GM21381 (cell line): ENCODE measurements around the gene SUN1.
"Not testable (repeated sequence)": the region's sequence is repeated elsewhere in the genome, so short reads cannot be mapped to it uniquely, and the experiment has no call there.

Source experiments
- ATAC-seq: cut with Tn5 transposase; IDR thresholded peaks from one replicate; pipeline ENCODE4 v1.9.1; 2021; ENCODE audit warnings: mild to moderate bottlenecking, moderate library complexity; ENCODE audit not compliant: unreplicated experiment

SUN1 gene, protein sequence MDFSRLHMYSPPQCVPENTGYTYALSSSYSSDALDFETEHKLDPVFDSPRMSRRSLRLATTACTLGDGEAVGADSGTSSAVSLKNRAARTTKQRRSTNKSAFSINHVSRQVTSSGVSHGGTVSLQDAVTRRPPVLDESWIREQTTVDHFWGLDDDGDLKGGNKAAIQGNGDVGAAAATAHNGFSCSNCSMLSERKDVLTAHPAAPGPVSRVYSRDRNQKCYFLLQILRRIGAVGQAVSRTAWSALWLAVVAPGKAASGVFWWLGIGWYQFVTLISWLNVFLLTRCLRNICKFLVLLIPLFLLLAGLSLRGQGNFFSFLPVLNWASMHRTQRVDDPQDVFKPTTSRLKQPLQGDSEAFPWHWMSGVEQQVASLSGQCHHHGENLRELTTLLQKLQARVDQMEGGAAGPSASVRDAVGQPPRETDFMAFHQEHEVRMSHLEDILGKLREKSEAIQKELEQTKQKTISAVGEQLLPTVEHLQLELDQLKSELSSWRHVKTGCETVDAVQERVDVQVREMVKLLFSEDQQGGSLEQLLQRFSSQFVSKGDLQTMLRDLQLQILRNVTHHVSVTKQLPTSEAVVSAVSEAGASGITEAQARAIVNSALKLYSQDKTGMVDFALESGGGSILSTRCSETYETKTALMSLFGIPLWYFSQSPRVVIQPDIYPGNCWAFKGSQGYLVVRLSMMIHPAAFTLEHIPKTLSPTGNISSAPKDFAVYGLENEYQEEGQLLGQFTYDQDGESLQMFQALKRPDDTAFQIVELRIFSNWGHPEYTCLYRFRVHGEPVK

DNA sequence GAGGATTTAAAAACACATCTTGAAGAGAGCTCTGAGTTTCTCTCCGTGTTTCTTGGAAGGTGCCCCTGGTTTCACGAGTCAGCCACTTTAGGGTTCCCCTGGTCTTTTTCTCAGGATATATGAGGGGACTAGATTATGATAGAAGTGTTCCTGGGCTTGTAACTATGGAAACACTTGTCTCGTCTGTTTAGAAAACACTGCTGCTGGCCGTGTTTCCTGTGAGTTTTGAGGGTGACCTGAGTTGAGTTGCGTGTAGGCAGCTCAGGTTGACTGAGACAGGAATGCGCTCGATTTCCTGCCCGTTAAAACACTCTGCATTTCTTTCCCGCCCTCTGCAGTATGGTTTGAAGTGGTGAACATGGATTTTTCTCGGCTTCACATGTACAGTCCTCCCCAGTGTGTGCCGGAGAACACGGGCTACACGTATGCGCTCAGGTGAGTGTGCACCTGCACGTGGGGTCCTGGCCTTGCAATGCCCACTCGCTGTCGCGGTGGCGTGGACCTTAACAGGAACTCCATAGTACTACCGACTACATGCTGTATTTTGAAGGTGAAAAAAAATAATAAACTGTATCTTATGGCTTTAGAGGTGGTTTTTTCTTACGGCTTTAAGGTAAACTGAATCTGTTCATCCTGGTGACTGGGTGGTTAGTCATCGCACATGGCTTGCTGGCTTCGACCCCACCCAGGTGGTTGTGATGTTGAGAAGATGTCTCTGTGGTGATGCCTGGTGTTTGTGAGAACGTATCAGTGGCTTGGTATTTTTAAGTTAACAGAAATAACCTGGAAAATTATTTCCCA lies at the start of gene SUN1:
TSS of gene SUN1 (plus strand) at position 310 of the 801 bp plus-strand sequence. CDS start at position 359, 49 bp downstream.
- ATAC-seq: peak; percentile 47

DNA sequence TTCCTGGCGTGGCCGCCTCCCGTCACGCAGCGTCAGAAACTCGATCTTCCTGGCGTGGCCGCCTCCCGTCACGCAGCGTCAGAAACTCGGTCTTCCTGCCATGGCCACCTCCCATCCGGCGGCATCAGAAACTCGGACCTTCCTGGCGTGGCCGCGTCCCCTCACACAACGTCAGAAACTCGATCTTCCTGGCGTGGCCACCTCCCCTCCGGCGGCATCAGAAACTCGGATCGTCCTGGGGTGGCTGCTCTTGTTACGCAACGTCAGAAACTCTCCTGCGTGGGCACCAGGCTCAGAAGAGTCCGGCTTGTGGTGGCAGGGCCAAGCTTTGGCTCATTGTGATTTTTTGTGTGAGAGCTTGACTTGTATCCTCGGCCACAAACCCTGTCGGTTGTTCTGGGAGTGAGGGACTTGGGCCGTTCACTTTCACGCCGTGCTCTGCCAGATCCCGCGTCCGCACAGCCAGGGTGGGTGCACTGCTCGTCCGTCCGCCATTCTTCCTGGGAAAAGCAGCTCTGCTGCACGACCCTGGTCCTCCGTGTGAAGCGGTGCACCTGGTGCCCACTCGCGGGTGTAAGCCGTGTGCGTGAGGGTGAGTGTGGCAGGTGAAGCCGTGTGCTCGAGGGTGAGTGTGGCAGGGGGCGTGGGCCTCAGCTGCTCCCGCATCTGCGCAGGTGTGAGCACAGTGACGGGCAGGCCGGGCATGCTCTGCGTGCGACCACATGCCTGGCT lies 49.4 kb upstream of the SUN1 start:
- no peak for ATAC-seq

DNA sequence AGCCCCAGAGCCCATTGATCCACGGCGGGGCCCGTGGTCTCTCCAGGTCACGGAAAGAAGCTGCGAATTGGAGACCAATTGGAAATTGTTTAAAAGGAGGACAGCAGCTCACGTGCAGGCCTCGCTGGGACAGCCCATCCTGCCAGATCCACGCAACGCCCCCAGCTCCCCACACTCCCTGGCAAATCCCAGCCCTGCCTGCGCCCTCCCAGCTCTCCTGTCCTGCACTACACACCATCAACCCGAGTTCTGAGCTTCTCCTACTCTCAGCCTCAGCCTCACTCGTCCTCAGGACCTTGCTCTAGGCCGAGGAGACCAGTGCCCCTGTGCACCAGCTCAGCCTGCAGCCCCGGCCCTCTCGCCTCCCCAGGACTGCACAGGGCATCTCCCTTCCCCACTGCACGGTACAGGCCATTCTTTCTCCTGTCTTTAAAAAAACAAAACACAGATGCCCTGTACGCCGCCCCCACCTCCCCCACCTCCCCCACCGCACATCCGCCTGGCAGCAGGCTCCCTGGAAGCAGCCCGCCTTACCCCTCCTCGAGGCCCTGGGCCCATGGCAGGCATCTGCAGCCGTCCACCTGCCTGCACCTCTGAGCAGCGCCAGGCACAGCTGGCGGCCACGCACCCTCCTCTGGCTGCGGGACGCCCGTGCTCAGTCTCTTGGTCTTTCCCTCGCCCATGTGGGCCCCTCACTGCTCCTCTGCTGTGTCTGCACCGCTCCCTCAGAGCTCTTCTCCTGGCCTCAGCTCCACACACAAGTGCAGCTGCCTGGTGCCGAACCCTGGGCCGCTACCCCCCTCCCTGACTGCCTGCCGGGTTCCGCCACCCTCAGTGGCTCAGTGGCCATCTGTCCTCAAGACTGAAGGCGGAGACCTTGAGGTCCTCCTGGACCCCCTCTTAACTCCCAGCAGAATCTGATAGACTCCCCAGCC lies 48.5 kb upstream of the SUN1 start:
- ATAC-seq: no peak

DNA sequence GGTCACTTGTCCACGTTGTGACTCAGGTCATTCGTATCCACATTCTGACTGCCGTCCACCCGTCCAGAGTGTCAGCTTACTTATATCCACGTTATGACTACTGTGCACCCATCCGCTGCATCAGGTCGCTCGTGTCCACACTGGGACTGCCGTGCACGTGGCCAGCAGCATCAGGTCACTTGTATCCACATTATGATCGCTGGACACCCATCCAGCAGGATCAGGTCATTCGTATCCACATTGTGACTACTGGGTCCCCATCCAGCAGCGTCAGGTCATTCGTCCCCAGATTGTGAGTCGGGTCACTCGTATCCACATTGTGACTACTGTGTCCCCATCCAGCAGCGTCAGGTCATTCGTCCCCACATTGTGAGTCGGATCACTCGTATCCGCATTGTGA lies 47.3 kb upstream of the SUN1 start:
- no peak for ATAC-seq

DNA sequence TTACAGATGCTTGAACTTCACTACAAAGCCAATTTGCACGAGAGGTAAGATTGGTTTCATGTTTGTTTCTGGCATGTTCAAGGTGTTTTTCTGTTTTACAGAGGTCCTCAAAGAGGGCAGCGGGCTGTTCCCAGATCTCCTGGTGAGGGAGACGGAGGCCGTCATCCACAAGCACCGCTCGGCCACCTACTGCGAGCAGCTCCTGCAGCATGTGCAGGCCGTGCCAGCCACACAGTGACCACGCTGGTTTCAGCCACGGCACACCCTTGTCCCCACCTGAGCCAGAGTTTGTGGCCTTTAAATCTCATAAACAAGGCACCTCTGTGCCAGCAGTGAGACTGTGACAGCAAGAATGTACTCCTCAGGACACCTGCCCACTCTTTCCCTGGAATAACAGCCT lies 46.9 kb upstream of the SUN1 start:
- ATAC-seq: no peak

DNA sequence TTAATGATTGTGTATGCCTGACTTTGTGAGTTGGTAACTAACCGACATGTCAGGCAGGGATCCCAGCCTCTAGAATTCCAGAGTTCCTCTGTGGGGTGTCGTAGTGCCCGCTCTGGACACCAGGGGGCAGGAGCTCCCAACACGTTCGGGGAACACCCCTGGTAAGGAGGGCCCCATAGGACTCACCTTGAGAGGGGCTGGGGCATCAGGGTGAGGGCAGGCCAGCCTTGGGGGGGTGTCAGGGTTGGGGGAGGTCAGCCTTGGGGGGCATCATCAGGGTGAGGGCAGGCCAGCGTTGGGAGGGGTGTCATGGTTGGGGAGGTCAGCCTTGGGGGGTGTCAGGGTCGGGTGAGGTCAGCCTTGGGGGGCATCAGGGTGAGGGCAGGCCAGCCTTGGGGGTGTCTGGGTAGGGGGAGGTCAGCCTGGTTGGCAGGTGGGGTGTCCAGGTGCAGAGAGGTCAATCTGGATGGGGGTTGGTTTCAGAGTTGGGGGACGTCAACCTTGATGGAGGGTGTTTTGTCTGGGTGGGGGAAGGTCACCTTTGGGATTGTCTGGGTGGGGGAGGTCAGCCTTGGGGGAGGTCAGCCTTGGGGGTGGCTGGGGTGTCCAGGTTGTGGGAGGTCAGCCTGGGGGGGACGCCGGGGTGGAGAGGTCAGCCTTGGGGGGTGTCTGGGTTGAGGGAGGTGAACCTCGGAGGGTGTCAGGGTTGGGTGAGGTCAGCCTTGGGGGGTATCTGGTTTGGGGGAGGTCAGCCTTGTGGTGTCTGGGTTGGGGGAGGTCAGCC lies 45.6 kb upstream of the SUN1 start:
- no peak for ATAC-seq

DNA sequence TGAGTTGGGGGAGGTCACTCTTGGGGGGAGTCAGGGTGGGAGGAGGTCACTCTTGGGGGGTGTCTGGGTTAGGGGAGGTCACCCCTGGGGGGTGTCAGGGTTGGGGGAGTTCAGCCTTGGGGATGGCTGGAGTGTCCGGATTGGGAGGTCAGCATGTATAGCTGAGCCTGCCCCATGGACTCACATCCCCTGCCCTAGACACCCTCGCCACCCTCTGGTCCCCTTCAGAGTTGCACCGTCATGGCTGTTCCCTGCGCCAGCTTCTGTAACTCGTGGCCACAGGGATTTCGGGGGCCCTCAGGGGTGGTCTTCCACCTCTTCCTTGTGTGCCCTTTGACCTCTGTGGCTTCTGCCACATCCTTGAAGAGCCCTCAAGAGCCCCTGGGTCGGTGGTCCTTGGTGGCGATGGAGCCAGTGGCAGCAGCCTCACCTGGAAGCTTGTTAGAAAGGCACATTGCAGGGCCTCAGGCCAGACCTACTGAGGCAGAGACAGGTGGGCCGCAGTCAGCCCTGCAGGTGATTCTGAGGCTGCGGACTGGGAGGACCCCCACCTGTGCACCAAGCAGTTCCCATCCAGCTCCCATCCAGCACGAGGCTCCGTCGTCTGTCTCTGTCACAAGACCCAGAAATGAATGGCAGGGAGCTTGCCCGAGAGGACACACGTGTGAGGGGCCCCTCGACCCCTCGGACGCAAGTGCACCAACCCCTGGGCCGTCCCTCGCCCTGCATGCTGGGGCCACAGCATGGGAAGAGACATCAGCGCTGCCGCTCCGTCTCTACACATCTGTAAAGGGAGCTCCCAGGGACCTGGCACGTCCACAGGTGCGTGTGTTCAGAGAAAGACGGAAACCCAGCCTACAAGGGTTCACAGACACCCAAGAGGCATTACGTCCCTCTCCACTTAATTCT lies 44.7 kb upstream of the SUN1 start:
- ATAC-seq: no peak

DNA sequence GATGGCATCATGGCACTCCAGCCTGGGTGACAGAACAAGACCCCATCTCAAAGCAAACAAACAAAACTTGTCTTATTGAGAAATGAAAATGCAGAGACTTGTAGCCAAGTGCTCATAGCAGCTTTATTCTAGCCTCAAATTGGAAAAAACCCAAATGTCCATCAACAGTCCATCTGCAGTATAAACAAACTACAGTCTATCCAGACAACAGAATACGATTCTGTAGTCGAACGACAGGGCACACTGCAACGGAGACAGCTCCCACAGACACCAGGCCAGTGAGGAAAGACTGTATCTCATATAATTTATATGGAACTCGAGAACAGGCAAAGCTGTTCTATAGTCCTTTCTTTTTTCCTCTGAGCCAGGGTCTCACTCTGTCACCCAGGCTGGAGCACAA lies 40.8 kb upstream of the SUN1 start:
- ATAC-seq: no peak

DNA sequence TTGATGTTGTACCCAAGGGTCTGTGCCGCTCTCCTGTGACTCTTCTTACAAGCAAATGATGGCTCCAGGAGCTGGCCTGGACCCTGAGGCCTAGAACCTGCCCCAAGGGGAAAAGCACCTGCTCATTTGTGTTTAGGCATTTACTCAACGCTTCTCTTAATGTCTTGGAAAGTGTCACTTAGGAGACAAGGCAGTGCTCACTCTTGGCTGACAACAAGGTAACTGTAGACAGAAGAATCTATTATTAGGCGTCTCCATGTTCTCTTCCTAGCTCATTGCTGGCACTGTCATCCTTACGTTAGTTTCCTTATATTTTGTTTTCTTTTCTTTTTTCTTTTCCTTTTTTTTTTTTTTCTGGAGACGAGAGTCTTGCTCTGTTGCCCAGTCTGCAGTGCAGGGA lies 38.1 kb upstream of the SUN1 start:
- ATAC-seq: no peak

DNA sequence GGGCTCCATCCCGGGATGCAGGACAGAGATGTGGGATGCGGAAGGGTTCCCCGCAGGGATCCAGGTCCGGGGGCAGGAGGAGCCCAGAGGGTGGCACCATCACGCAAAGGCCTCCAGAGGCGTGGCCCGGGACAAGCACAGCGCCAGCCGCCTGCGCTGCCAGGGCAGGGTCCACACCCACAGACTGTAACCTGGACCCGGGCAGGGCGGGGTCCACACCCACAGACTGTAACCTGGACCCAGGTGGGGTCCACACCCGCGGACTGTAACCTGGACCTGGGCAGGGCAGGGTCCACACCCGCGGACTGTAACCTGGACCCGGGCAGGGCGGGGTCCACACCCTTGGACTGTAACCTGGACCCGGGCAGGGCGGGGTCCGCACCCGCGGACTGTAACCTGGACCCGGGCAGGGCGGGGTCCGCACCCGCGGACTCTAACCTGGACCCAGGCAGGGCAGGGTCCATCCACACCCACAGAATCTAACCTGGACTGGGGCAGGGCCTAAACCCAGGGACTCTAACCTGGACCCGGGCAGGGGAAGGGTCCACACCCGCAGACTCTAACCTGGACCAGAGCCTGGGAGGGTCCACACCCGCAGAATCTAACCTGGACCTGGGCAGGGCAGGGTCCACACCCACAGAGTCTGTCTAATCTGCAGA lies 37.5 kb upstream of the SUN1 start:
- no peak for ATAC-seq

DNA sequence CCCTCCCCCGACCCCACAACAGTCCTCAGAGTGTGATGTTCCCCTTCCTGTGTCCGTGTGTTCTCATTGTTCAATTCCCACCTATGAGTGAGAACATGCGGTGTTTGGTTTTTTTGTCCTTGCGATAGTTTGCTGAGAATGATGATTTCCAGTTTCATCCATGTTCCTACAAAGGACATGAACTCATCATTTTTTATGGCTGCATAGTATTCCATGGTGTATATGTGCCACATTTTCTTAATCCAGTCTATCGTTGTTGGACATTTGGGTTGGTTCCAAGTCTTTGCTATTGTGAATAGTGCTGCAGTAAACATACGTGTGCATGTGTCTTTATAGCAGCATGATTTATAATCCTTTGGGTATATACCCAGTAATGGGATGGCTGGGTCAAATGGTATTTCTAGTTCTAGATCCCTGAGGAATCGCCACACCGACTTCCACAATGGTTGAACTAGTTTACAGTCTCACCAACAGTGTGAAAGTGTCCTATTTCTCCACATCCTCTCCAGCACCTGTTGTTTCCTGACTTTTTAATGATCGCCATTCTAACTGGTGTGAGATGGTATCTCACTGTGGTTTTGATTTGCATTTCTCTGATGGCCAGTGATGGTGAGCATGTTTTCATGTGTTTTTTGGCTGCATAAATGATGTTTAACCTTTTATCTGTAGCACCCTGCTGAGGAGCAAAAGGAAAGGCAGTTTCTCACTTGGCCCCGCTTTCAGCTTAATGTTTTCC lies 35.7 kb upstream of the SUN1 start:
- not testable (repeated sequence) for ATAC-seq

DNA sequence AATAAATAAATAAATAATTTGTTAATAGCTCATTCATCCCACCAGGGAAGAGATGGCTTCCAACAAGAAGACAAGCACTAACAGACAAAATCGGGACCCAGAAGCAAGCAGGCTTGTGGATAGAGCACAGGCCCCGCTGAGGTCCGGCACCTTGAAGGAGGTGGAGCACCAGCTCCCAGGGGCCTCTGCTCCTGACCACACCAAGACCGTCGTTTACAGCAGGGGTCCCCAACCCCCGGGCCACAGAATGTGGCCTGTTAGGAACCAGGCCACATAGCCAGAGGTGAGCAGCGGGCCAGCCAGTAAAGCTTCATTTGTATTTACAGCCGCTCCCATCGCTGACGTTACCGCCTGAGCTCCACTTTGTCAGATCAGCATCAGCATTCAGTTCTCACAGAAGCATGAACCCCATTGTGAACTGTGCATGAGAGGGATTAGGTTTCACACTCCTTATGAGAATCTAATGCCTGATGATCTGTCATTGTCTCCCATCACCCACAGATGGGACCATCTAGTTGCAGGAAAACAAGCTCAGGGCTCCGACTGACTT lies 33.3 kb upstream of the SUN1 start:
- ATAC-seq: no peak

DNA sequence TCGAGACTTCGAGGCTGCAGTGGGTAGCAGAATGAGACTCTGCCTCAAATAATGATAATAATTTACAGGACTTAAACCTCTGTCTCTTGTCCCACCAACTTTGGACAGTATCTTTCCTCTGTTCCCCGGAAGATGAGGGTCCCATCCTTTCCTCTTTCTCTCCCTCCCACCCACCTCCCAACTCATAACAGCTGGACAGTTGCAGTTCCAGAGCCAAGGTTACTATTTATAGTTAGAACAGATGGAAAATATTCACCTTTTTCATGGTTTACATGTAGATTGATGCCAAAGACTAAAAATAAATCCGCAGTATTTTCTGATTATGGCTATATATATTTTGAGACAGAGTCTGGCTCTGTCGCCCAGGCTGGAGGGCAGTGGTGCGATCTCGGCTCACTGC lies 31.6 kb upstream of the SUN1 start:
- no peak for ATAC-seq

DNA sequence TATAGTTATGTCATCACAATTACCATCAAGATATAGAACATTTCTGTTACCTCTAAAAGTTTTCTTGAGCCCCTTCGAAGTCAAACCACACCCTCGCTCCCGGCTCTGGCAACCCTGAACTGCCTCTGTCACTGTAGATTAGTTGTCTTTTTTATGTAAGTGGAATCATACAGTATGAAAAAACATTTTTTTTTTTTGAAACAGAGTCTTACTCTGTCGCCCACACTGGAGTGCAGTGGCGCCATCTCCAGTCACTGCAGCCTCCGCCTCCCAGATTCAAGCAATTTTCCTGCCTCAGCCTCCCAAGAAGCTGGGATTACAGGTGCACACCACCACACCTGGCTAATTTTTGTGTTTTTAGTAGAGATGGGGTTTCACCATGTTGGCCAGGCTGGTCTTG lies 30.9 kb upstream of the SUN1 start:
- not testable (repeated sequence) for ATAC-seq

DNA sequence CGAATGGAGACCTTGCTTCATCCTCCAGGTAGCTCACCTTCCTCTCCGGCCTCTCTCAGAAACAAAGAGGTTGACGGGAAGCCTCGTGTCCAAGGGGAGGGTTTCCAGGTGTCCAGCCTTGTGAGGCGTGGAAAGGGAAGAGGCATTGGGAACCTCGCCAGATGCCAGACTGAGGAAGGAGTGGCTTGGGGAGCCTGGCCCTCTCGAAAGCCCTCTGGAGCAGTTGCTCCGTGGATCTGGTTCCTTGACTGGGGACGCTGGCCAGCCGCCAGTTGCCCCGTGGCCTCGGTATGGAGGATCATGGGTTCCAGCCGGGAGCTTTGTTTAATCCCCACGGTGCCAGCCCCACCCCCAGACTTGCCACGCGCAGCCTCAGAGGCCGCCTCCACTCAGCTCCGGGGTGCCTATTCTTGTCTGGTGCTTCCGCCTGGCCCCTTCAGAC lies 30.3 kb upstream of the SUN1 start:
- ATAC-seq: no peak

DNA sequence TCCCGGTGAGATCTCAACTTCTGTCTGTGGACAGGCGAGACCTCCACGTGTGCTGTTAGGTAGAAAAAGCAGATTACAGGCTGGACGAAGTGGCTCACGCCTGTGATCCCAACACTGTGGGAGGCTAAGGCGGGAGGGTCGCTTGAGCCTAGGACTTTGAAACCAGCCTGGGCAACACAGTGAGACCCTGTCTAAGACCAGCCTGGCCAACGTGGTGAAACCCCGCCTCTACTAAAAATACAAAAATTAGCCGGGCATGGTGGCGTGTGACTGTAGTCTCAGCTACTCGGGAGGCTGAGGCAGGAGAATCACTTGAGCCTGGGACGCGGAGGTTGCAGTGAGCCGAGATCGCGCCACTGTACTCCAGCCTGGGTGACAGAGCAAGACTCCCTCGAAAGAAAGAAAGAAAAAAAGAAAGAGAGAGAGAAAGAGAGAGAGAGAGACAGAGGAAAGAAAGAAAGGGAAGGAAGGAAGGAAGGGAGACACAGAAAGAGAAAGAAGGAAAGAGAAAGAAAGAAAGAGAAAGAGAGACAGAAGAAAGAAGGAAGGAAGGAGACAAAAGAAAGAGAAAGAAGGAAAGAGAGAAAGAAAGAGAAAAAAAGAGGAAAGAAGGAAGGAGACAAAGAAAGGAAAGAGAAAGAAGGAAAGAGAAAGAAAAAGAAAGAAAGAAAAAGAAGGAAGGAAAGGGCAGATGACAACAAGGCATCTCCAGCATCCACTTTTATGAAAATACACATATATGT lies 29.6 kb upstream of the SUN1 start:
- no peak for ATAC-seq
